NCI-H1436 (cell line): ENCODE data around the gene TMEM53.

Experiments
- DNase-seq: peaks from one replicate; lab custom pipeline; 2025; lab: John Stamatoyannopoulos, UW

Gene TMEM53

DNA sequence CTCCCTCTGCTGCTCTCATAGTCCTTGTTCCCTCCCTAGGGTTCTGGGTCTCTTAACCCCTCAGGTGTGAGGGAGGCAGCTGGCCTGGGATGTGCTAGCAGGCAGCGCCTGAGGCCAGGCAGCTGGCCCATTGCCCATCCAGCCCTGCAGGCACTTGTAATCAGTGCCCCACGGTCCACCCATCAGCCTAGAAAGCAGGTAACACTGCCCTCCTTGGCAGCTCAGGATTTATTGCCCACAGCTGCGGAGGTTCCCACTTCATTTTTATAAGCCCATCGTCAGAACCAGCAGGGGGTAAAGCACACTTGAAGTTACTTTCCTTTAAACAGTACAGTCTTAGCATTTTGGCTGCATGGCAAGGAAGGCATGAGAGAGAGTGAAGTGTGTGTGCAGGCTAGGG, 70.6 kb downstream of the TMEM53 start:
- DNase-seq: peak; percentile 31
